GM21619 (cell line): ENCODE measurements around the gene NRXN3.
"Not testable (repeated sequence)": the region's sequence is repeated elsewhere in the genome, so short reads cannot be mapped to it uniquely, and the experiment has no call there.

ENCODE experiments used
- ATAC-seq: cut with Tn5 transposase; IDR thresholded peaks from one replicate; pipeline ENCODE4 v1.9.1; 2021; ENCODE audit not compliant: unreplicated experiment

Gene NRXN3

GRCh38 chr14:79098324-79098723 is 928.2 kb downstream of the NRXN3 start:
- ATAC-seq = no peak

- ATAC-seq = no peak
Measured at GRCh38 chr14:79100578-79100977, 930.4 kb downstream of the NRXN3 start.

- no peak for ATAC-seq
Measured at GRCh38 chr14:79101388-79101787, 931.2 kb downstream of the NRXN3 start.

- no peak for ATAC-seq
Measured at GRCh38 chr14:79103764-79104163, 933.6 kb downstream of the NRXN3 start.

GRCh38 chr14:79110564-79110963 is 940.4 kb downstream of the NRXN3 start:
- ATAC-seq = not testable (repeated sequence)

GRCh38 chr14:79111987-79112501 is 941.9 kb downstream of the NRXN3 start:
- no peak for ATAC-seq

- ATAC-seq = no peak
Measured at GRCh38 chr14:79117561-79117960, 947.4 kb downstream of the NRXN3 start.

- ATAC-seq = no peak
Measured at GRCh38 chr14:79118291-79118690, 948.1 kb downstream of the NRXN3 start.

- ATAC-seq = no peak
Measured at GRCh38 chr14:79134361-79134760, 964.2 kb downstream of the NRXN3 start.

- no peak for ATAC-seq
Measured at GRCh38 chr14:79136071-79137044, 966.2 kb downstream of the NRXN3 start.

GRCh38 chr14:79137045-79137430 is 966.9 kb downstream of the NRXN3 start:
- ATAC-seq = no peak

- ATAC-seq = no peak
Measured at GRCh38 chr14:79137836-79138235, 967.7 kb downstream of the NRXN3 start.

GRCh38 chr14:79144896-79145295 is 974.7 kb downstream of the NRXN3 start:
- ATAC-seq = no peak

- no peak for ATAC-seq
Measured at GRCh38 chr14:79150226-79150625, 980.1 kb downstream of the NRXN3 start.

GRCh38 chr14:79157369-79157768 is 987.2 kb downstream of the NRXN3 start:
- ATAC-seq = no peak

- ATAC-seq = no peak
Measured at GRCh38 chr14:79161571-79161970, 991.4 kb downstream of the NRXN3 start.

- ATAC-seq = no peak
Measured at GRCh38 chr14:79162833-79163232, 992.7 kb downstream of the NRXN3 start.

- no peak for ATAC-seq
Measured at GRCh38 chr14:79165471-79166090, 995.4 kb downstream of the NRXN3 start.

- ATAC-seq = no peak
Measured at GRCh38 chr14:79166171-79166570, 996.0 kb downstream of the NRXN3 start.

- no peak for ATAC-seq
Measured at GRCh38 chr14:79167957-79168356, 997.8 kb downstream of the NRXN3 start.

GRCh38 chr14:79175671-79176070 is 1005.5 kb downstream of the NRXN3 start:
- no peak for ATAC-seq

GRCh38 chr14:79177106-79177505 is 1006.9 kb downstream of the NRXN3 start:
- no peak for ATAC-seq
